Activated CD8-positive, alpha-beta memory T cell treated with anti-CD3 and anti-CD28 coated beads, Interleukin-2, amount 50 U/mL, for 1 hour (primary cell): Measurements from ENCODE around the gene LAIR1.

Source experiments
- DNase-seq: peaks from one replicate; pipeline ENCODE4 v3.0.0-alpha.2; 2020; ENCODE audit errors: extremely low read depth

The LAIR1 gene

DNA sequence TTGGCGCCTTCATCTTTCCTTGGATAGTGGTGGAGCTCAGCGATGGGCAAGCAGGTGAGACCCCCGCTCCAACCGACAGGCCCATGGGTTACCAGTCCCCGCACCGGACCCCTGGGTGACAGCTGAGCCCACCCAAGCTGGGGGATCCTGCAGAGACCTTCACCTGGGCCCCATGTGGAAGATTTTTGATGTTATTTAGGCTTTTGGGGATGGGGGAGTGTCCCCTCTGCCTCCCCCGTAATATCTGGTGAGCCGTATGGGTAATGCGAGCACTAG, 46.8 kb downstream of the LAIR1 start:
- no peak for DNase-seq

- DNase-seq: no peak
These were observed 47.4 kb downstream of the LAIR1 start for GRCh38 chr19:54317108-54317964.

GRCh38 chr19:54316746-54317107, 48.0 kb downstream of the LAIR1 start:
- DNase-seq: no peak

DNA sequence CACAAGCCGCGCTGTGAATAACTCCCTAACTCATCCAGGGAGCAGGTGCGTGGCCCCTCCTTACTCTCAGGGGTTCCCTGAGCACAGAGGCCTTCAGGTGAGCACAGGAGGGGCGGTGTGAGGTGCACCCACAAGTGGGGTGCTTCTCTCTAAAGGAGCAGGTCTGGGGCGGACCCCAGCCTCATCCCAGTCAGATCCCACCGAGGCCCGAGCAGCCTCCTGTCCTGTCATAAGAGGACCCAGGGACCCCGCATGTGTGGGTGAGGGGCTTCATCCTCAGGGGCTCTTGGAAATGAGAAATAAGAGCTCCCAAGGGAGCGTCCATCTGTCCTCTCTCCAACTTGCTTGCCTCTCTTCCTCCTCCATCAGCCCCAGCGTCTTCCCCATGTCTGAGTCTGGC, 48.8 kb downstream of the LAIR1 start:
- DNase-seq: no peak

- DNase-seq: no peak
These were observed 52.0 kb downstream of the LAIR1 start, which contains the start of gene LILRA5 for GRCh38 chr19:54312436-54313377. Gene LILRA5 (minus strand): TSS chr19:54313166. CDS start chr19:54313019, 147 bp downstream.

DNA sequence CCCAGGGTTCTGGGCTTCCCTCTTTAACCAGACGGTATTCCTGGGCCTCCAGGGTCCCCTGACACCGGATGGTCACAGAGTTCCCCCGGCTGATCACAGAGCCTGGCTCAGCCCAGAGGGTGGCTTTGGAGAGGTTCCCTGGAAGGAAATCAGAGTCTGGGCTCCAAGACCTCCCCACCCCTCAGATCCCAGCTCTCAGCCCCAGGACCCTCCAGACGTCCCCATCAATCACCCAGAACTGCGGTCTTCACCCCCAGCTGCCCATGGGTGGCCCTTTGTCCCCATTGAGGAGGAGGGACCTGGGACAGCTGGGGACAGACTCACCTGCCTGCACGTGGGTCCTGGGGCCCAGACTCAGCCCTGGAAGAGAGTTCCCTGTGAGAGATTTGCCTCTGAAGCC, 52.7 kb downstream of the LAIR1 start:
- no peak for DNase-seq

- DNase-seq: no peak
These were observed 53.2 kb downstream of the LAIR1 start for GRCh38 chr19:54311486-54311885.

DNA sequence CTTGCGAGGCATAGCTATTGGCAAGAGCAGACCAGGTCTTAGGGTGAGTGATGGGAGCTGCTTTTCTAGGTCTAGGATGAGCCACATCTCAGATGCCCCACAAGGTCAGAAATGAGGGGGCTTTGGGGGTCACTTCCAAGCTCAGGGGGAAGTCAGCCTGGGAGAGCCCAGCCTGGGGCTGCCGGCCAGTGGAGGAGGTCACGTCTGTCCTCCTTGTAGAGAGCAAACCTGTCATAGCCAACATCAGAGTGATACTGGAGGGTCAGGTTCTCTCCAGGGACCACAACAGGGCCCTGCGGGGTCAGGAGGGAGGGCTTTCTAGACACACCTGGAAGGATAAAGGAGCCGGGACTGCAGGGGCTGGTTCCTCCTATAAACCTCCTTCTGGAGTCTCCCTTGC, 54.2 kb downstream of the LAIR1 start:
- no peak for DNase-seq

- DNase-seq: no peak
These were observed 54.9 kb downstream of the LAIR1 start for GRCh38 chr19:54309811-54310210.

DNA sequence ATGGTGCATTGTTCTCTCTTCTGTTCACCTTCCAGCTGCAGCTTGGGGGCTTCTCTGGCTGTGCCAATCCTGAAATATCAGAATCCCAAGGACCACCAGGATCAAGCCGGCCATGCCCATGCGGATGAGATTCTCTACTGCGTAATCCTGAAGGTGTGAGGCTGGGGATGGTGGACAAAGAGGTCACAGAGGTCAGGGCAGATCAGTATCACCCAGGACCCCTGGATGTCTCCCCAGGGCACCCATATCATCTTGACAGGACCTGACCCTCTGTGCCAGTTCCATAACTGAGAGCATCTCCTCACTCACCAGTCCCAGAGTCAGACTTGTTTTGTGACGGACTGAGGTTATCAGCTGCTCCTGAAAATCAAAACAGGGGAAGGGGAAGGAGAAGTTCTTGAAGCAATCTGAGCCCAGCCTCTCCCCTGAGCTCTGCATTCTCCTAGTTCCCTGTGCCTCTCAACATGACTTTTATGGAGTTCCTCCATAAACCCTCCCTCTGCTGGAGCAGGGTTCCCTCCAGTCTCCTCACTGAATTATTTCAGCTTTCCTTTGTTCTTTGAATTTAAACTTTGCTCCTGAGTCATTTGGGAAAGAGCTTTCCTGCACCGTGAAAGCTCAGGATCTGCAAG, 57.2 kb downstream of the LAIR1 start:
- DNase-seq: no peak

DNA sequence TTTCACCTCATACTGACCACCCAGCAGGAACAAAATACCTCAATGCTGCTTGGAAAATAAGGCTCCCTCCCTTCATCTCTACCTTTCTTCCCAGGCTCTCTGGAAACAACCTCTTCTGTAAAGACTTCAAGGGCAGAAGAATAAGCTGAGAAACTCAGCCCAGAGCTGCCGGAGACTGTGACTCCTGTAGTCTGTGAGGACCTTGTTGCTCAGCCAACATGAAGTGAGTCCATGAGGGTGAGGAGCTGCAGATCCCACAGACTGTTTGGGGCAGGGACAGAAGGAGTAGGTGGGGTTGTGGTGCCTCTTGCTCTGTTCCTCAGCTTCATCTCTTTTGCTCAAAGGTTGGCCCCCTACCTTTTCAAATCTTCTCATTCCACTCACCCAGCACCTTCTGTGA, 59.6 kb downstream of the LAIR1 start:
- no peak for DNase-seq

- DNase-seq: no peak
These were observed 62.5 kb downstream of the LAIR1 start for GRCh38 chr19:54302257-54302656.
